ENCODE data around the gene EML6.
A peak's percentile ranks its signal among the peaks of the same experiment; 100 is the strongest.
"Not testable (repeated sequence)": the region's sequence is repeated elsewhere in the genome, so short reads cannot be mapped to it uniquely, and the experiment has no call there.

The EML6 gene

DNA sequence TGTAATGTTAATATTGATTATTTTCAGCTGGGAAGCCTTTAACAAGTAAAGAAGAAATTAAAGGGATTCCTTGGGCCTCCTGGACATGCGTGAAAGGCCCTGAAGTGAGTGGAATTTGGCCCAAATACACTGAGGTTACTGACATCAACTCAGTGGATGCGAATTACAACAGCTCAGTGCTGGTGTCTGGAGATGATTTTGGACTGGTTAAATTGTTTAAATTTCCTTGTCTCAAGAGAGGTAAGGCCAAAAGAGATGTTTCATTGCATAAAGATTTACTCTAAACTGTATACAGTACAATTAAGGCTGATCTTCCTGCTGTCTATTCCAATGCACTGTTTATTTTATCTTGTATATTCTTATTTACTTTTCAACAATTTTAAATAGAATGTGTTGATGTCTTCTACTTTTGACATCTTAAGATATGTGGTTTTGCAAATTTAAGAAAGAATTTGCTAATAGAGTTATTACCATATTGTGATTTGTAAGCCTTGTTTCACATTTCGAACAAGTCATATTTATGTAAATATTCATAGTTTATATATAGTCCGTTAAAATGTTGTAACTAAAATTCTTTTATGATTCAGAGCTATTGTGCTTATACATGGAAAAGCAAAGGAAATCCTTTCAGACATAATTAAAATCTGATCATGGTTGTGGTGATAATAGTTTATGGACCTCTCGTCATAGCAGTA lies 130.3 kb downstream of the EML6 start:
- no peak for DNase-seq

DNA sequence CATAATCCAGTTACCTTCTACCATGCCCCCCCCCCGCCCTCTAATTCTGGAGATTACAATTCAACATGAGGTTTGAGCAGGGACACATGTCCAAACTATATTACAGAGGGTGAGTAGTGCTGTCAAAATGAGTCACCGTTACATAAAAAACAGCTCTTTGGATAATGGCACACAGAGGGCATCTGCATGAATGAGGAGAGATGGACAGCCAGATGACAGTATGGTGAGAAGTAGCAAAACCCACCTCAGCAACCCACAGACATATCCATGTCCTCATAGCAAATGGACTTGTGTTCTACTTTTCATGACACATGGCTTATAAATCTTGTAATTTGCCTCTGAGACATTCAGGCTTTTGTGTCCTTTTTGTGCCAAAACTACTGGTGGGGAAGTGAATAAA lies 132.0 kb downstream of the EML6 start:
- DNase-seq: no peak

DNA sequence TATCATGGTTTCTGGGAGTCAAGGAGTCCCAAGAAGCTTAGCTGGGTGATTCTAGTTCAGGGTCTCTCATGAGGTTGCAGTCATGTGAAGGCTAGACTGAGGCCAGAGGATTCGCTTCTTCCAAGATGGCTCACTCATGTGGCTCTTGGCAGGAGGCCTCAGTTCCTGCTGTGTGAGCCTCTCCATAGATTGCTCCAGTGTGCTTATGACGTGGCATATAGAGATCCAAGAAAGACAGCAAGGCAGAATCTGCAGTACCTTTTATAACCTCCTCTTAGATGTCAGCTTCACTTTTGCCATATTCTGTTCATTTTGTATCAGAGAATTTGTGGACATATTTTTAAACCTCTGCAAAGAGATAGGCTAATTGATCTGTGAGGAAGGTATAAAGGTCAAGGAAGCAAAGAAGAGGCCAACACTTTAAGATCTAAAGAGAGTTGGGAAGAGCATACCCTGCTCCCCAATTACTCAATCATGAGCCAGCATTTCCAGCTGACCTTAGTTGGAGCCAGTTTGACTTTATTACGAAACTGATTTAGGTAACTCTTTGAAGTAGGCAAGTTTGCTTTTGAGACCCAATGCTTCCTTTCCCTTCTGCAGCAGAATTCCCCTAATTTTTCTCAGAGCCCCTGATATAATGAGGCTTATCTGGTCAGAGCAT lies 134.7 kb downstream of the EML6 start:
- no peak for DNase-seq

DNA sequence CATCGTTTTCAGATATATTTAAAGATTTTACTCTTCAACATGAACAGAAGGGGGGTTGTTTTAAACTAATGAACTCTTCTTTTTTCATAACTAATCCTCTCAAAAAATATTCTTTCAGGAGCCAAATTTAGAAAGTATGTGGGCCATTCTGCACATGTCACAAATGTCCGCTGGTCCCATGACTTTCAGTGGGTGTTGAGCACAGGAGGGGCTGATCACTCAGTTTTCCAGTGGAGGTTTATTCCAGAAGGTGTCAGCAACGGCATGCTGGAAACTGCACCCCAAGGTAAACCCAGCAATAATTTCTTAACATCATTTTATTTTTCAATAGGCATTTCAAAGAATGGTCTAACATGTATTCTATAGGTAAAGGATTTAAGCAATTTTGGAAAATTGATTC lies 136.0 kb downstream of the EML6 start:
- DNase-seq: no peak

DNA sequence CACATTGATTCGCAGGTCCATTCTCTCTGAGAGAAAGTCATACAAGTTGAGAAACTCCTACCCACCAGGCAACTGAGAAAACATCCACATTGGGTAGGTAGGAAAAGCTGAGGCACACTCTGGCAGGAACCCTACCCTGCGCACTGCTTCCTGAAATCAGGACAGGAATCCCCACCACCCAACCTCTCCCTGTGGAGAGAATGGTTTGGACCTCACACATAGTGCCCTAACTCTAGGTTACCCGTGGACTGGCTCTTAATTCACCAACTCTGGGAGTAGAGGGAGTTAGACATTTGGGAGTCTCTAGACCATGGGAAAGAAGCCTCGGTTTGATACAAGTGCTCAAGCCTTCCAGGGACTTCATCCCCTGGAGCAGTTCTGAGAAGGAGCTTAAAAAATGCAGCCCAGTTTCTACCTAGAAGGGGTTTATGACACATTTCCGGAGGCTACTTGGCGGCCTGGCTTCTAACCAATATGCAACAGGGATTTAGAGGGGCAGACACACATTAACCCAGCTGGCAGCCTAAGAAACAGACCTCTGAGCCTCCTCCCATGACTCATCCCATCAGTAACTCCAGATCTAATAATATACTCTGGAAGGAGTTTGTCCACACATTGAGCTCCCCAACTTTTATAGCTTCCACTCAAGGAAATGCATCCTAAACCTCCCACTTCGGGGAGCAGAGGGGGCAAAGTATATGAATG lies 136.7 kb downstream of the EML6 start:
- DNase-seq: no peak

DNA sequence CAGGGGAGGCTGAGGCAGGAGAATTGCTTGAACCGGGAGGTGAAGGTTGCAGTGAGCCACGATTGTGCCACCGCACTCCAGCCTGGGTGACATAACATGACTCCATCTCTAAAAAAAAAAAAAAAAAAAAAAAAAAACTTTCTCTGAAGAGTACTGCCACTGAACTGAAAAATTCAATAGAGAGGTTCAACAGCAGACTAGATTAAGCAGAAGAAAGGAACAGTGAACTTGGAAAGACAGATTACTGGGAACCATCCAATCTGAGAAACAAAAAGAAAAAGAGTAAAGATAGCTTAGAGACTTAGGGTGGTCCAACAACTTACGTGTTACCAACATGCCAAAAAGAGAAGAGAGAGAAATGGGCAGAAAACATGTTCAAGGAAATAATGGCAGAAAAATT lies 138.8 kb downstream of the EML6 start:
- no peak for DNase-seq

DNA sequence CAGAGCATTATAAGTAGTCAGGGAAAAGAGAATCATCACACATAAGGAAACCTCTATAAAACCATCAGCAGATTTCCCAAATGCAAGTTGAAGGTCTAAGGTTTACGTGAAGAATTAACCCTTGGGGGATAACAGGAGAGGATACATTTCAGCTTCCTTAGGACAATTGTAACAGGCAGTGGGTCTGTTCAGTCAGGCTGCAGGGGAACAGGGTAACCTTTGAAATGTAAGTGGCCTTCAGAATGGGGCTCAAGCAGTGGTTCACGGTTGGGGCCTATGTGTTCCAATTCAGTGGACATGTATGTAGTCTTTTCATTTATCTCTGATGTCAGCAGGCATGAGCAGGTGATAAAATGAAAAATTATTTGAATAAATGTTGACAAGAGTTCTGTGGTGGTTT lies 139.3 kb downstream of the EML6 start:
- DNase-seq: no peak

DNA sequence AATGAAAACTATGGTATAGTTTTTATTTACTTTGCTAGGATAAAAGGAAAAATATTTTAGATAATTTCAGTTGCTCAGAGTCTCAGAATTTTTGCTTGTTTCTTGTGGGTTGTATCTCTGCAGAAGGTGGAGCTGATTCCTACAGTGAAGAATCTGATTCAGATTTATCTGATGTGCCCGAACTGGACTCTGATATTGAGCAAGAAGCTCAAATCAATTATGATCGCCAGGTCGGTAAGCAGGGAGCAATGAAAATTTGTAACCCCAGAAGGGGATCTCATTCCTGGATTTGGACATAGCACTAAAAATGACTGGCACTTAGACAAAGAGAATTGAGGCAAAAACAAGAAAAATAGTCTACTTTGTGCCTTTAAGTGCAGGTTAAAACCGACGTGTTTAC lies 140.2 kb downstream of the EML6 start:
- DNase-seq: no peak

DNA sequence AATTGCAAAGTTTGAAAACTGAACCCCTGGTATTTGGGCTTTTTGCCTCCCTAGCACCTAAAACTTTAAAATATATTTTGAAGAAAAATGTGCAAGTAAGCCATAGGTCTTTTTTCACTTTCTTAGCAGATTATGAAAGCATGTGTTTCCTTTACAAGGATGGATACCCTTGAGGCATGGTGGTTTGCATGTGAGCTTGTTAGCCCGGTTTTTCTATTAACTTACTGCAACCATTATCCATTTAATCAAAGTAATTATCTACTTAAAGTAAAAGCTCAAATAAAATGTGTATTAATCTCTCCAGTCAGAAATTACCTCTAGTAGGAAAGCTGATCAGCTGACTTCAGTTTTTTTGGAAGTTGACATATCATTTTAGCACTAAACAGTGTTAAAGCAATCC lies 140.6 kb downstream of the EML6 start:
- no peak for DNase-seq

DNA sequence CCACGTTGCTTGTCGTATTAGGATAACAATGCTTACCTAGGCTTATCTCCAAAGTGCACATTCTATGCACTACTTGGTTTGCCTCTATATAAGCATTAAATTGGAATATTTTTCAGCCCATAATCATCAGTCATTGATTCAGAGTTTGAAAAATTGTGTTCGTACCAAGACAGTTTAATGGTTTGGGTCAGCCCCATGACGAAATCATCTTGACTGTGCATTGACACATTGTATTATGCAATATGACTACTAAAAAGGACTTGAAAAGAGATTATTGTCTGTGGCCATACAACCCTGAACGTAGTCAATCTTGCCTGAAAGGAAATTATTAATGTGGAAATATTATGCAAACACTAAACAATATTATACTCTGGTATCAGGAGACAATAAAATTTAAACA lies 141.3 kb downstream of the EML6 start:
- DNase-seq: no peak

DNA sequence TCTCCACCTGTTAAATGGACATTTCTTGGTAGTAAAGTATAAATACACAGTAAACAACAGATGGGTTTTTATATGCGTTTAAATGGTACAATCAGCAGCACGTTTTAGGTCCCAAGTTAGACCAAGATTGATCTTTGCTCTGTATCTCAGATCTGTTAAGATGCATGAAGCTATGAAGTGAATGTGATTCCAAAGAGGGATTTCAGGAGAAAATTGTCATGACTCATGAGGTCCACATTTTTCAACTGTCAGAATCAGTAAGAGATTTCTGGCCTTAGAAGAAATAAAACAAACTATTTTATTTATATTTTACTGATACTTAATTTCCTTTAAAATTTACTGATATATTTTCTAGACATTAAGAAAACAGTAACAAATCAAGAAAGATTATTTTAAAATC lies 142.7 kb downstream of the EML6 start:
- no peak for DNase-seq

DNA sequence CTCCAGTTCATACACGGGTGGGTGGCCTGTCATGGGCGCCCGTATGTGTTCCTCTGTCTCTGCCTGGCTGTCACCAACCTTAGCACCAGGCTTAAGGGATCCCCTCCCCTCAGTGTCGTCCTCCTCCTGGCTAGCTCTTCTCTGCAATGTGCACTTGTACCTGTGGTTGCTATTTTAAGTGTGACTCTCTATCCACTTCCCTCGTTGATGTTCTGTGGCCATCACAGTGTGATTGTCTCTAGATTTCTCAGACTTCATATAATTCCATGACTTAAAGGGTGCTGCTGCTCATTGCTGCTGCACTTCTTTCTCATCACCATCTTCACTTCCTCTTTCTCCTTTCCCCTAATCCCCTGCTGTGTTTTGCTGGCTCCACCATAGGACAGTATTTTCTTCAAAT lies 143.4 kb downstream of the EML6 start:
- no peak for DNase-seq

DNA sequence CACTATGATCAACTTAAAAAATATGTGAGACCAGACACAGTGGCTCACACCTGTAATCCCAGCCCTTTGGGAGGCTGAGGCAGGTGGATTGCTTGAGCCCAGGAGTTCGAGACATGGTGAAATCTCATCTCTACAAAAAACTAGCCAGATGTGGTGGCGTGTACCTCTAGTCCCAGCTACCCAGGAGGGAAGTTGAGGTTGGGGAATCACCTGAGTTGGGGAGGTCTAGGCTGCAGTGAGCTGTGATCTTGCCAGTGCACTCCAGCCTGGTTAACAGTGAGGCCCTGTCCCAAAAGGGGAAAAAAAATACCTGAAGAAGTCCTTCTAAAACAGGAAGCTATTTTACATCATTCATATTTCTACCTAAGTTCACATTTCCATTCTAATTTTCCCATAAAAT lies 144.0 kb downstream of the EML6 start:
- DNase-seq: peak; percentile 1

DNA sequence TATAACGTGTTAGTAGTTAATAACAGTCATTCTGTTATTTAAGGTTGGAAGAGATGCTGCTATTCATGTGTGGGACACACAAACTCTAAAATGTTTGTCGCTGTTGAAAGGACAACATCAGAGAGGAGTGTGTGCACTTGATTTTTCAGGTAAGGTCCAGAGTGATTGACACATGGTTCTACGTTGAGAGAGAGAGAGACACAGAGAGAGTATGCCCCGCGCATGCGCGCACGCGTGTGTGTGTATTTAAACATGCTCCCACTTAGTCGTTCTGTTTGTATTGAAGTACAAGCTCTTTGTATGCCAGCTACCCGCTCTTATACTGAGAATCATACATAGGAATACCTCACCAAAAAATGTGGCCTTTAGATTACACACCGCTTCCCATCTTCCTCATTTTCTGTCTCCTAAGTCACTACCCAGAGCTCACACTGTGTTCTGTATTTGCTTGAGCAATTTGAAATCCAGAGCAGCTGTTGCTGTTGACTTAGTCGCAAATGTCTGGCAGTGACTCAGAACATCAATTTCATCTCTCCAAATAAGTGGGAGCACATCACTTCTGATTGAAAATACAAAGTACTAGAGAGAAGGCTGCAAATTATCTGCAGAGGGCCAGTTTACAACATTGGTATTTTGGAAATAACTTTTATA lies 148.1 kb downstream of the EML6 start:
- DNase-seq: no peak

DNA sequence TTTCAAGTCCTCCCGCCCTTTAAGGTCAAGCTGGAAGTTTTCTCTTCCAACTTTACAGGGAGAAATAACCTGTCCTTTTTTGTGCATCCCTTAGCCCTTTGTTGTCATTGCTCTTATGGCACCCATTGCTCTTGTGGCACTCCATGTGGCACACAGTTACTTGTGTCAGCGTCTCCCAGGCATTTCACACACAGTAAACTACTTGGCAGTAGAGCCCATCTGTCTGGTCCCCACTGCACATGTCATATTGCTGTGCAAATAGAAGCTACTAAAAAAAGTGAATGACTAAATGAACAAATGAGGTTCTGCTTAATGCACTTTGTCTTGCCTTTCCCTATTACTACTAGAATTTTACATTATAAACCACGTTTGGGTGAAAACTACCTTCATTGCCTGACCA lies 149.3 kb downstream of the EML6 start:
- DNase-seq: no peak

DNA sequence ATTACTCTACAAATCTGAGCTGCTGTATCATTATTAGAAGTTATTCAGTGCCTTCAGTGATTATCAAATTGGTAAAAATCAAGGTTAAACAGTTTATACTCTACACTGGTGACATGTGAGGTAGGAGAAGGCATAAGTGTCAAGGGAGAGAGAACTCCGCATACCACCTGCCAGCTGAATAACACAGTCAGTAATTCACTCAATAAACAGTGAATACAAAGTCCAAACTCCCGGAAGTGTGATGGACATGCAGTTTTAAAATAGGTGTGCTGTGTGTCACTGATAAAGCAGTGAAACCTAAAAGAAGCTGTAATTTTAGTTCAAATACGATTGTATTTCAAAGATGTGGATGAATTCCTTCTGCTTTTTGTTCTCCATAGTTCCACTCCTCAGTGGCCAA lies 149.8 kb downstream of the EML6 start:
- not testable (repeated sequence) for DNase-seq

DNA sequence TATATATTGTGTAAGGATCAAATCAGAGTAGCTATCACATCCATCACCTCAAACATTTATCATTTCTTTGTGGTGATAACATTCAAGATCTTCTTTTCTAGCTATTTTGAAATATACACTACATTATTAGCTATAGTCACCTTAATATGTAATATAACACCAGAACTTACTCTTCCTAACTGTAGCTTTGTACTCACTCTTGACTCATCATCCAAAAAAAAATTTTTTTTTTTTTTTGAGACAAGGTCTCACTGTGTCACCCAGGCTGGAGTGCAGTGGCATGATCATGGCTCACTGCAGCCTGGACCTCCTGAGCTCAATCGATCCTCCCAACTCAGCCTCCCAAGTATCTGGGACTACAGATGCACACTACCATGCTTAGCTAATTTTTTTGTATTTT lies 153.3 kb downstream of the EML6 start:
- DNase-seq: no peak

DNA sequence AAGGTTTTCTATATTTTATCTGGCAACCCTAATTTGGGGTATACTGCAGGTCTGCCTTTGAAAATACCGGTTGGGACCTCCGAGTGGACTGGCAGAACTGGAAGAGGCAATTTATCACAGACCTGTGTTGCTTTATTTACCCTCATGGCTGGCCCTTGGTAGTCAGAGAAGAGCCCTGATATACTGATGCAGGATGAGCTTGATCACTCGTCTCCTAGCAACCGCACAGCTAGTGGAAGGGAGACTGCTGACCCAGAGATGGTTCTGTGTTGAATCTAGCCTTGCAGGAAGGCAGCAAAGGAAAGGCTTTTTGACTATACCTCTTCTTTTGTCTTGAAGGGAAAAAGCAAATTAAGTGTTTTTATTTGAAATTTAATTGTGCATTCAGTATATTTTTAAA lies 154.7 kb downstream of the EML6 start:
- no peak for DNase-seq

DNA sequence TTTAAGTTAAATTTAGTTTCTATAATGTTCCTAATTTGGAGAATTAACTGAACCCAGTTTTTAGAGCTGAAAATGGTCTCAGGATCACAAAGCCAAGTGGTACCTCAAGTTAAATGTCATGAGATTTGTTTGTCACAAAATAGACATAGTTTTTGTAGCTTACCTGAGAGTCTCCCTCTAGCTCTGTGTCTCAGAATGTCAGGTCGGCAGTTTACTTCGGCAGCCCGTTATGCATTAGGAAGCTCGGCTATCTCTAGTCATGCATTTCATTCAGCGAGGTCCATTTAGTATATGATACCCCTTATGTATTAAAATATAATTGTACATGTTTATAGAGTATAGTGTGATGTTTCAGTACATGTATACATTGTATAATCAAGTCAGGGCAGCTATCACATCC lies 155.6 kb downstream of the EML6 start:
- no peak for DNase-seq

DNA sequence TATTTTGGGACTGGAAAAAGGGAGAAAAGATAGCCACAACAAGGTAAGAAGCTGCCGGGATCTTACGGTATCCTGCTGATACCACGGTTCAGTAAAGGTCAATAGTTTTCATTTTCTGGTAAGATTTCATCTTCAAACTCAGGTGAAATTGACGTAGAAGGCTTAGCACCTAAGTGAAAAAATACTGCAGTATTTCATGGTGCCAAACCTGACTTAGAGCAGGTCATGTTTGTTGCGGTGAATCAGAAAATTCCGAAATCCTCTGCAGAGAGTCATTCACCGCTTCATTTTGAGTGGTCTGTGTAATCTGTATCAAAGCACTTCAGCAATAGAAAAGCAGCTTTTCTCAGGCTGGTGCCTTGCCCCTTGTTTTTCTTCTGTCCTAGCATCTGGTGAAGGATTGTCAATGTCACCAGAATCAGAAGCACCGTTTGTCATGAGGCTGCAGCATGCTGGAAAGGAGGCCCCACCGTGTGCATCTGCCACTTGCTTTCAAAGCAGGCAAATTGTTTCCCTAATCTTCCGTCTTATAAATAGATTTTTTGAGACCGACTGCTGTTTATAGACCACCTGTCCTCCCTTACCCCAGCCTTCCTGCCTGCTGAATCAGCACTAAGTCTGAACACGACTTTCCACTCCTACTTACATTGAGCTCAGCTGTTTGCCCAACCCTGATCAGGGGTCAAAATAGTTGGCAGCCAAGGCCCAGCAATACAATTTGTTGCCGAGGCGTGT lies 156.3 kb downstream of the EML6 start:
- no peak for DNase-seq

DNA sequence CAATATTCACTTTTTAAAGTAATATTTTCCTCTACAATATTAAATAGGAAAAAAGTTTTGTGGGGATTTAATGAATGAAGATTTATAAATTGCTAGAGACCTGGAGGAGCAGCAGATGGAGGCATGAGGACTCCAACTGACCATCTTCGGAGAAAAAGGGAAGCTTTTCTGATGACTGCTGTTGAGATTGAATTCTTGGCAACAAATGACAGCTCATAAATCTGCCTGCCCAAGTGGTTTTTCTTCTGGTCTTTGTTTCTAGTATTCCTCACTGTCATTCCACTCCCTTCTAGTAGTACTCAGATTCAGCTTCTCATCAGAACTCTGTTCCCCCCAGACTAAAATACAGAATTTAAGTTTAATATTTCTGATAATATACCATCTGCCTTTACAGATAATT lies 157.0 kb downstream of the EML6 start:
- DNase-seq: no peak

DNA sequence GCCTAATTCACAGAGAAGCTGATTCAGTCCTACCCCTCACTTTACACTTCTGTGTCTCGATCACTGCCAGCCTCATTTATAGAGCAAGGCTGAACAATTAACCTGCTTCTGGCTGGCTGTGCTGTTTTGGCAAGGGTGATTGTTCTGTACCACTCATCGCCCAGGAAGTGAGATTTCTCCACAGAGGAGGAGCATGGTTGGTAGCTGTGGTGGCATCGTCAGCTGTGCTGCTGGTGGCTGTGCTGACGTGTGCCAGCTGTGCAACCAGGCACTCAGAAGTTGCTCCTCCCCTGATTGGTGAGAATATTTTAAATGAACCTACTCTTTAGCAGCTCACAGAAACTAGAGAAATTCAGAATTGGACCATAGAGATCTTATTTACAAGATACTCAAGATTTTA lies 158.3 kb downstream of the EML6 start:
- DNase-seq: no peak

DNA sequence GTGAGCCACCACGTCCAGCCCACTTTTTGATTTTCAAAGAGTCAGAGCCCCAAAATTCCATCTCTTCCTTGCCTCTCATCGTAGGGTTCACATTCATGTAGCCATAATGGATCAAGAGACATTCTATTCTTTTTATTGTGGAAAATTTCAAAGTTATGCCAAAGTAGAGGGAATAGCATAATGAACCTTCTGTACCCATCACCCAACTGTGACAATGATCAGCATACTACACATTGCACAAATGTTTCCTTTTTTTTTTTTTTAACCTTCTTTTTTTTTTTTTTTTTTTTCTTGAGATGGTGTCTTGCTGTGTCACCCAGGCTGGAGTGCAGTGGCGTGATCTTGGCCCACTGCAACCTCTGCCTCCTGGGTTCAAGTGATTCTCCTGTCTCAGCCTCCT lies 162.4 kb downstream of the EML6 start:
- DNase-seq: no peak
